ENCODE data around the gene CLEC3B. TPM values are rescaled to one million over a fixed set of nuclear protein-coding genes. Genes with fewer than 3 reads are reported as not detected.

The CLEC3B gene
- total and polyA plus RNA-seq, 4 donors: 33.1 to 167 (median 90.3) TPM

- Histone ChIP-seq H3K27ac (ENCODE audit: low read depth in 1 of 2, low read length in 1 of 2) (no peak overlapping the region), H3K36me3 (ENCODE audit: control insufficient read depth in 4 of 4, insufficient read depth in 4 of 4, low read length in 4 of 4) (no peaks in the 10 kb centered on the region), H3K27me3 (ENCODE audit: control insufficient read depth in 3 of 3, insufficient read depth in 3 of 3, low read length in 2 of 3) (no peaks in the 10 kb centered on the region), H3K4me3 (no peak overlapping the region), H3K9me3 (ENCODE audit: control insufficient read depth in 4 of 4, insufficient read depth in 3 of 4, low read length in 3 of 4) (no peaks in the 10 kb centered on the region), H3K4me1 (ENCODE audit: control insufficient read depth in 5 of 5, insufficient read depth in 5 of 5, low read length in 5 of 5) (peaks cover 0 to 10% (median 3%) of the 10 kb centered on the region in 5 donors), H3K9ac (ENCODE audit: insufficient read depth in 1 of 2, low read length in 2 of 2) (no peak overlapping the region)
- no peak for TF ChIP-seq CTCF (IDR thresholded peaks at IDR 0.05; ENCODE audit: control extremely low read depth, extremely low read depth)
- WGBS, 2 donors: 84 to 88% methylated on average over 3 of the region's 3 CpGs
- DNase-seq (no peak), ATAC-seq (ENCODE audit: insufficient read depth, low FRiP score) (no peak)
These were observed 31.5 kb downstream of the CLEC3B start for GRCh38 chr3:45057557-45057956.

GRCh38 chr3:45059132-45059531, 33.0 kb downstream of the CLEC3B start:
- Histone ChIP-seq H3K9me3 (ENCODE audit: control insufficient read depth in 4 of 4, insufficient read depth in 3 of 4, low read length in 3 of 4) (no peaks in the 10 kb centered on the region), H3K27ac (ENCODE audit: low read depth in 1 of 2, low read length in 1 of 2) (no peak overlapping the region), H3K9ac (ENCODE audit: insufficient read depth in 1 of 2, low read length in 2 of 2) (no peak overlapping the region), H3K36me3 (ENCODE audit: control insufficient read depth in 4 of 4, insufficient read depth in 4 of 4, low read length in 4 of 4) (no peaks in the 10 kb centered on the region), H3K27me3 (ENCODE audit: control insufficient read depth in 3 of 3, insufficient read depth in 3 of 3, low read length in 2 of 3) (no peaks in the 10 kb centered on the region), H3K4me3 (no peak overlapping the region), H3K4me1 (ENCODE audit: control insufficient read depth in 5 of 5, insufficient read depth in 5 of 5, low read length in 5 of 5) (peaks cover 0 to 10% (median 3%) of the 10 kb centered on the region in 5 donors)
- DNase-seq (no peak), ATAC-seq (ENCODE audit: insufficient read depth, low FRiP score) (no peak)
- no peak for TF ChIP-seq CTCF (IDR thresholded peaks at IDR 0.05; ENCODE audit: control extremely low read depth, extremely low read depth)
- WGBS, 2 donors: 91 to 93% methylated on average over 2 of the region's 2 CpGs

GRCh38 chr3:45060165-45060892, 34.2 kb downstream of the CLEC3B start:
- Histone ChIP-seq H3K4me3 (no peak overlapping the region), H3K36me3 (ENCODE audit: control insufficient read depth in 4 of 4, insufficient read depth in 4 of 4, low read length in 4 of 4) (no peaks in the 10 kb centered on the region), H3K9ac (ENCODE audit: insufficient read depth in 1 of 2, low read length in 2 of 2) (no peak overlapping the region), H3K9me3 (ENCODE audit: control insufficient read depth in 4 of 4, insufficient read depth in 3 of 4, low read length in 3 of 4) (no peaks in the 10 kb centered on the region), H3K27ac (ENCODE audit: low read depth in 1 of 2, low read length in 1 of 2) (no peak overlapping the region), H3K4me1 (ENCODE audit: control insufficient read depth in 5 of 5, insufficient read depth in 5 of 5, low read length in 5 of 5) (peaks cover 0 to 5% (median 3%) of the 10 kb centered on the region in 5 donors), H3K27me3 (ENCODE audit: control insufficient read depth in 3 of 3, insufficient read depth in 3 of 3, low read length in 2 of 3) (no peaks in the 10 kb centered on the region)
- no peak for TF ChIP-seq CTCF (IDR thresholded peaks at IDR 0.05; ENCODE audit: control extremely low read depth, extremely low read depth)
- WGBS, 2 donors: 67 to 75% methylated on average over 4 of the region's 4 CpGs
- ATAC-seq (ENCODE audit: insufficient read depth, low FRiP score) (no peak), DNase-seq (no peak)

GRCh38 chr3:45062697-45063070, 36.6 kb downstream of the CLEC3B start:
- 94 to 100% methylated on average over 1 of the region's 1 CpG for WGBS, 2 donors
- no peak for TF ChIP-seq CTCF (IDR thresholded peaks at IDR 0.05; ENCODE audit: control extremely low read depth, extremely low read depth)
- ATAC-seq (ENCODE audit: insufficient read depth, low FRiP score) (no peak), DNase-seq (no peak)
- Histone ChIP-seq H3K9ac (ENCODE audit: insufficient read depth in 1 of 2, low read length in 2 of 2) (no peak overlapping the region), H3K4me1 (ENCODE audit: control insufficient read depth in 5 of 5, insufficient read depth in 5 of 5, low read length in 5 of 5) (peaks cover 0 to 5% (median 3%) of the 10 kb centered on the region in 5 donors), H3K36me3 (ENCODE audit: control insufficient read depth in 4 of 4, insufficient read depth in 4 of 4, low read length in 4 of 4) (no peaks in the 10 kb centered on the region), H3K27me3 (ENCODE audit: control insufficient read depth in 3 of 3, insufficient read depth in 3 of 3, low read length in 2 of 3) (no peaks in the 10 kb centered on the region), H3K4me3 (no peak overlapping the region), H3K9me3 (ENCODE audit: control insufficient read depth in 4 of 4, insufficient read depth in 3 of 4, low read length in 3 of 4) (no peaks in the 10 kb centered on the region), H3K27ac (ENCODE audit: low read depth in 1 of 2, low read length in 1 of 2) (peak overlapping the region in 1 of 2 donors; percentile 21)
